HG03520 (cell line): ENCODE results near the gene MRPL38.
A peak's percentile ranks its signal among the peaks of the same experiment; 100 is the strongest.

Experiments used
- ATAC-seq: cut with Tn5 transposase; IDR thresholded peaks from one replicate; pipeline ENCODE4 v1.9.1; 2021; ENCODE audit warnings: mild to moderate bottlenecking, moderate library complexity; ENCODE audit not compliant: unreplicated experiment

MRPL38 gene

GRCh38 chr17:75904749-75905521 is at the start of gene MRPL38:
Gene MRPL38 (minus strand): TSS chr17:75904884. CDS start chr17:75904875, 9 bp downstream.
- ATAC-seq: peak; percentile 96

- ATAC-seq: no peak
These were observed 46.3 kb upstream of the MRPL38 start for GRCh38 chr17:75950855-75951554.

DNA sequence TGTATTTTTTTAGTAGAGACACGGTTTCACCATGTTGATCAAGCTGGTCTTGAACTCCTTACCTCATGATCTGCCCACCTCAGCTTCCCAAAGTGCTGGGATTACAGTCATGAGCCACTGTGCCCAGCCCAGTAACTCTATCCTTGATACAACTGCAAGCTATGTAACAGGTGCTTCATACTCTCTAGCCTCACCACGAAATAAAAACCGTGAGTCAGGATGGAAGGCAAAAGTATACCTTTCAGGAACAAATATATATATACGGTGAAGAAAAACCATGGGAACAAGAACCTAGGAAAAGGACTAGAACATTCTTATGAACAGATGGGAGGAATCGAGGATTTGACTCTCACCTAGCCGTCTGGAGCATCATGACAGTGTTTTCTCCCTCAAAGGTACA is 45.7 kb upstream of the MRPL38 start:
- ATAC-seq: no peak

GRCh38 chr17:75945211-75945610 is 40.5 kb upstream of the MRPL38 start:
- no peak for ATAC-seq

GRCh38 chr17:75943491-75943890 is 38.8 kb upstream of the MRPL38 start:
- ATAC-seq: no peak

DNA sequence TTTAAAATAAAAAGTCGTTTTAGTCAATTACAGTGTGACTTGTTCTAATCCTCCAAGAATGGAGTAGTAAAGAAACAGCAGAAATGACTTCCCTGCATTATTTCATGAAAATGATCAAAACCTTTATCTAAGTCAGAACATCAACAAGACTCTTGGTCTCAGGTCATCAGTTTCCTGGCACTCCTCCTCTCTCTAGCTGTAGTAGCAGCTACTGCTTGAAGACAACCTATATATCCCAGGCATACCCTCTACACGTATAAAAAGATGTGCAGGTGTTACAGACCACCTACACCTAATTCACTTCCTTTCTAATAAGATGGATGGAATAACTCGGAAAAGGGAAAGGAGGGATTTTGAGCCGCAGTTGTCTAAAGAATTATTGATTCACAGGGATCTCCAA is 37.8 kb upstream of the MRPL38 start:
- ATAC-seq: no peak

DNA sequence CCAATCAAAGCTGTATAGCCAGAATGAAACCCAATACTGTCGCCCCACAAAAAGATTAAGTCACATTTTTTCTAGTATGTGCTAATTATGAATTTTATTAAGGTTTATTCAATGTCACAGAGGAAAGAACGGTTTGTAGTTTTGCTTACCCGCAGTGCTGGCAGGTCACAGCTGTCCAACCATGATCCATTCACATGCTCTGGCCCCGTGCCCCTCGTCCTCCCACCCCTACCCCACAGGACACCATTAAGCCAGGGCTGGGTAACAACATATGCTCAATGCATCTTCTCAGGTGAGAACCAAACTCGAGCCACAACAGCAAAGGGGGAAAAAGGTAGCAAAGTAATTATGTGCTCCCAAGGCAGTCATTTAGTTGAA is 36.7 kb upstream of the MRPL38 start:
- no peak for ATAC-seq

GRCh38 chr17:75940727-75941441 is 36.2 kb upstream of the MRPL38 start, which contains the start of gene FBF1:
Gene FBF1 (minus strand): TSS chr17:75941042. CDS start chr17:75938149, 2,893 bp downstream.
- ATAC-seq: peak; percentile 89

DNA sequence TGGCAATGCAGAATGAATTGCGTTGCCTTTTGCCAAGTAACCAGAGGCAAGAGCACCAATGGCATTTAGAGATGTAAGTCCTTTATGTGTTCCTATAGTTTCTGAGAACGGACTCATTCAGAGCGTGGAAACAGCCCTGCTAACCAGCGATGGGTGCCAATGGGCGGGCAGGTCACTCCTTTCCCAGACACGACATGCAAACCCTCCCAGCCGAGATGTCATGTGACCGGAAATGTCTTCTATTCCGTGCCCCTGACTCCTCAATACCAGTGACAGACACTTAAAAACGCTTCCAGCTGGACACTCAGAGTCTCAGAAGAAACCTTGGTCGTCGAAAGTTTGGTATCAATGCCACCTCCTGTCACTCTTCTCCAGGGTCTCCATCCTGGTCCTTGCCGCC is 33.0 kb upstream of the MRPL38 start:
- no peak for ATAC-seq

- no peak for ATAC-seq
These were observed 29.1 kb upstream of the MRPL38 start for GRCh38 chr17:75933808-75934207.

GRCh38 chr17:75932852-75933251 is 28.2 kb upstream of the MRPL38 start:
- no peak for ATAC-seq

DNA sequence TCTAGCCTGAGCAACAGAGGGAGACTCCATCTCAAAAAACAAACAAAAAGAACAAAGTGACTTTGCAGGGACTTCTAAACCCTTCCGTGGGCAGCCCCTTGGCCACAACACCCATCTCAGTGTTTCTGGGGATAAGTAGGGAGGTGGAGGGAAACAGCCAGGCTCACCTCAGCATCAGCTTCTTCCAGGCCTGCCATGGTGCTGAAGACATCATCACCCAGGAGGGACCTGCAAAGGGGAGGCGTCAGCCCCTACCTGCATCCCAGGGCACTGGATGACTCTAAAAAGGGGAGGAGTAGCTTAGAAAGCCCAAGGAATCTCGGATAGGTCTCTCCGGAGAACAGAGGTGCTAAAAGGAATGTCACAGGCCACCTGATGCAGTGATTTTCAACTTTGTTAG is 26.4 kb upstream of the MRPL38 start:
- no peak for ATAC-seq

GRCh38 chr17:75927286-75927922 is 22.7 kb upstream of the MRPL38 start:
- no peak for ATAC-seq

- no peak for ATAC-seq
These were observed 21.8 kb upstream of the MRPL38 start for GRCh38 chr17:75926456-75926855.

DNA sequence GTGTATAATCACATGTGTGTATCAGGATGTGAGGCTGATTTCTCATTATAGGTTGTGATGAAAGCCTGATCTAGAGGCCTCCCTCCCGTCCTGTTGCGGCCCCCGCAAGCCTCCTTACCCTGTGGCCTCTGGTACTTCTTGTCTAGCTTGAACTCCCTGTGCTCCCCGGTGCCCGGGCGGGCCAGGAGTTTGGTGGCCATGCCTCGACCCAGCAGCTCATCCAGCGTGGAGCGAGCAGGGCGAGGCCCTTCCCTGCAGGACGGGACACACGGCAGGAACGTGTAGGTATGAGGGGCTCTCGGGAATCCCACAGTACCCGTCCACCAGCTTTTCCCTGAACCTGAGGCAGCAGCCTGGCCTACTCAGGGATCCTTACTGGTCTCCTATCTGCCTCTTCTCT is 21.2 kb upstream of the MRPL38 start:
- ATAC-seq: no peak

GRCh38 chr17:75925103-75925502 is 20.4 kb upstream of the MRPL38 start:
- ATAC-seq: no peak

GRCh38 chr17:75922963-75923874 is 18.5 kb upstream of the MRPL38 start:
- no peak for ATAC-seq

- no peak for ATAC-seq
These were observed 17.7 kb upstream of the MRPL38 start for GRCh38 chr17:75922173-75922961.

GRCh38 chr17:75921596-75921995 is 16.9 kb upstream of the MRPL38 start:
- ATAC-seq: no peak
